OCI-LY7 (cell line): ENCODE results near the gene NAA40.

ENCODE experiments used
- EZH2phosphoT487 ChIP-seq: fragments of 200-600 bp; sonication (generic); IDR thresholded peaks from 2 replicates; pipeline ENCODE4 v1.6.1; 2018; ENCODE audit warnings: low read depth, borderline replicate concordance, mild to moderate bottlenecking, mixed run types, antibody characterized with exemption, low read length, moderate library complexity, mixed read lengths
- TF ChIP-seq, protein P1 (sequence below): fragments of 200-600 bp; sonication (generic); conservative IDR thresholded peaks from 2 replicates; pipeline ENCODE4 v1.5.1; 2014; ENCODE audit warnings: mild to moderate bottlenecking, antibody characterized with exemption, low read length, moderate library complexity, mixed read lengths

DNA sequence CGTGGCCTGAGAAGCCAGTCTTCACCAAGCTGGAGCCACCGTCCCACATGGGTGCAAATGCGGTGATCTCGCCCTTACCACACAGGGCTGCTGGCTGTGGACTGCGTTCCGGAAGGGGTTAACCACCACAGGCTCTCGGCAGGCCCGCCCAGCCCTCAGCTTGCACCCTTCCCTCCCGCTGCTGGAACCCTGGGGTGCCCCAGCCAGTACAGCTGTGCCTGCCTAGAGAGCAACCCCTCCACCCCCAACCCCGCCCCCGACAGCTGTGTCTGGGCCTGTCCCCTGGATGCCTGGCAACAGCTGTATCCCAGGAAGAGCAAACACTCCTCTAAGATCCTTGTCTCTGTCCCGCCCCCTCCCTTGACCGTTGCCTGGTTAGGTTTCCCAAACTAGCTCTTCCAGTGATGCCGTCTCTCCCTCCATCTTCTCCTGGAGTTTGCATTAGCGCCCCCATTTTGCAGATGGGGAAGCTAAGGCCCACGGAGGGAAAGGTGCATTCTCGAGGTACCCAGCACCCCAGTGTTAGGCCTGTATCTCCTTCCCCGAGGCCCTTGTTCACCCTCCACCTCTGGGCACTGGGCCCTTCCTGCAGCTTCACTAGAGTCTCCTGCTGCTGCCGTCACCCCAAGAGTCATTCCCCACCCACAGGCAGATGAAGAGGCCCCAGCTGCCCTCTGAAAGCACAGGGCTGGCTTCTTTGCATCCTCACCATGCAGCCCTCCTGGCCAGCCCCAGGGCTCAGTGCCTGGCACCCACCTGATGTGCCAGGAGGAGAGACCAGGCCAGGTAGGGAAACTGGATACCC is 23.0 kb downstream of the NAA40 start:
- TF ChIP-seq, protein P1, sequence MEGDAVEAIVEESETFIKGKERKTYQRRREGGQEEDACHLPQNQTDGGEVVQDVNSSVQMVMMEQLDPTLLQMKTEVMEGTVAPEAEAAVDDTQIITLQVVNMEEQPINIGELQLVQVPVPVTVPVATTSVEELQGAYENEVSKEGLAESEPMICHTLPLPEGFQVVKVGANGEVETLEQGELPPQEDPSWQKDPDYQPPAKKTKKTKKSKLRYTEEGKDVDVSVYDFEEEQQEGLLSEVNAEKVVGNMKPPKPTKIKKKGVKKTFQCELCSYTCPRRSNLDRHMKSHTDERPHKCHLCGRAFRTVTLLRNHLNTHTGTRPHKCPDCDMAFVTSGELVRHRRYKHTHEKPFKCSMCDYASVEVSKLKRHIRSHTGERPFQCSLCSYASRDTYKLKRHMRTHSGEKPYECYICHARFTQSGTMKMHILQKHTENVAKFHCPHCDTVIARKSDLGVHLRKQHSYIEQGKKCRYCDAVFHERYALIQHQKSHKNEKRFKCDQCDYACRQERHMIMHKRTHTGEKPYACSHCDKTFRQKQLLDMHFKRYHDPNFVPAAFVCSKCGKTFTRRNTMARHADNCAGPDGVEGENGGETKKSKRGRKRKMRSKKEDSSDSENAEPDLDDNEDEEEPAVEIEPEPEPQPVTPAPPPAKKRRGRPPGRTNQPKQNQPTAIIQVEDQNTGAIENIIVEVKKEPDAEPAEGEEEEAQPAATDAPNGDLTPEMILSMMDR, result no peak
- no peak for TF ChIP-seq EZH2phosphoT487
